HCT116 (cell line): ENCODE data around the gene BEND3. TPM values are rescaled to one million over a fixed set of nuclear protein-coding genes. Genes with fewer than 3 reads are reported as not detected.
"Not testable (repeated sequence)": the region's sequence is repeated elsewhere in the genome, so short reads cannot be mapped to it uniquely, and the experiment has no call there.

Experiments used
- ATAC-seq: fragments of 200-7000 bp; cut with Tn5 transposase; 2 replicates; pipeline ENCODE4 v1.9.1; 2020; ENCODE audit warnings: mild to moderate bottlenecking, moderate library complexity
- BruUV-seq: library from RNA; stranded (reverse); fragments of 400-500 nt; replicated peaks from 2 replicates; lab custom pipeline; 2021; lab: Mats Ljungman, UMichigan
- CTCF ChIA-PET: fragments of 300-600 bp; sonication (Branson Sonifier 250); formaldehyde crosslinking; loops from one replicate; lab custom pipeline; 2021; ENCODE audit warnings: antibody characterized with exemption; lab: Charles Lee
- POLR2A ChIA-PET: fragments of 300-600, 350-600 bp; sonication (Branson Sonifier 250); formaldehyde crosslinking; loops from one replicate; lab custom pipeline; 2021; ENCODE audit warnings: antibody characterized with exemption; lab: Charles Lee
- RAD21 ChIA-PET, 2 experiments: fragments of 300-600 bp; sonication (Branson Sonifier 250); formaldehyde crosslinking; loops; one replicate each; lab custom pipeline; 2023; ENCODE audit warnings: low total read pairs in 2 of 2; ENCODE audit not compliant: uncharacterized antibody in 2 of 2, unreplicated experiment in 2 of 2, low non-redundant PET in 1 of 2; lab: Charles Lee
- DNase-seq: peaks from one replicate; pipeline ENCODE4 v3.0.0-alpha.2; 2010; ENCODE audit warnings: low read depth, low spot score
- H2AFZ ChIP-seq: fragments of 200-600 bp; shearing (Covaris generic), sonication (generic); 2 replicates; pipeline ENCODE4 v1.6.1; 2017; ENCODE audit warnings: low read depth, mixed run types, mixed read lengths, antibody characterized with exemption, low read length; ENCODE audit not compliant: poor library complexity, severe bottlenecking
- H3K27ac ChIP-seq: 2 replicates; pipeline ENCODE4 v1.5.1; 2012; ENCODE audit warnings: low read depth, low read length
- H3K27me3 ChIP-seq: fragments of 200-600 bp; sonication (generic); 2 replicates; pipeline ENCODE4 v1.6.1; 2016; ENCODE audit warnings: mixed run types, low read length, mixed read lengths; ENCODE audit not compliant: insufficient read depth
- H3K36me3 ChIP-seq, 2 experiments: fragments of 200-500 bp in 1 of 2; fragments of 200-600 bp in 1 of 2; sonication (Bioruptor generic) in 1 of 2; sonication (generic) in 1 of 2; 2 replicates each; pipeline versions ENCODE4 v1.5.1 to v1.6.1; 2014 to 2016; ENCODE audit warnings: low read length in 2 of 2, inconsistent platforms in 1 of 2, mixed read lengths in 1 of 2, mixed run types in 1 of 2; ENCODE audit not compliant: insufficient read depth in 2 of 2, control insufficient read depth in 1 of 2
- H3K4me1 ChIP-seq, 2 experiments: fragments of 200-600 bp in 1 of 2; sonication (generic) in 1 of 2; 2 replicates each; pipeline versions ENCODE4 v1.5.1 to v1.6.1; 2012 to 2017; ENCODE audit warnings: low read length in 2 of 2, inconsistent platforms in 1 of 2, mild to moderate bottlenecking in 1 of 2, mixed read lengths in 1 of 2, mixed run types in 1 of 2, moderate library complexity in 1 of 2; ENCODE audit not compliant: insufficient read depth in 2 of 2, control insufficient read depth in 1 of 2
- H3K4me2 ChIP-seq: fragments of 200-600 bp; sonication (generic); 2 replicates; pipeline ENCODE4 v1.6.1; 2017; ENCODE audit warnings: mixed run types, low read length, mixed read lengths
- H3K4me3 ChIP-seq, 2 experiments: fragments of 200-600 bp in 1 of 2; sonication (generic) in 1 of 2; replicated peaks in 1 of 2; 2 replicates each; pipeline ENCODE4 v1.5.1; 2011 to 2016; ENCODE audit warnings: low read length in 2 of 2, control low read depth in 1 of 2, low read depth in 1 of 2, mild to moderate bottlenecking in 1 of 2, mixed read lengths in 1 of 2, mixed run types in 1 of 2
- H3K79me2 ChIP-seq: fragments of 200-600 bp; sonication (generic); 2 replicates; pipeline ENCODE4 v1.6.1; 2017; ENCODE audit warnings: mild to moderate bottlenecking, mixed run types, low read length, moderate library complexity, mixed read lengths; ENCODE audit not compliant: insufficient read depth
- H3K9ac ChIP-seq: fragments of 200-600 bp; sonication (generic); 2 replicates; pipeline ENCODE4 v1.6.1; 2016; ENCODE audit warnings: low read length, mixed read lengths
- H3K9me2 ChIP-seq: fragments of 200-600 bp; sonication (generic), shearing (Covaris generic); 2 replicates; pipeline ENCODE4 v1.6.1; 2017; ENCODE audit warnings: mixed run types, mild to moderate bottlenecking, moderate library complexity; ENCODE audit not compliant: insufficient read depth
- H3K9me3 ChIP-seq, 2 experiments: fragments of 200-500 bp in 1 of 2; fragments of 200-600 bp in 1 of 2; sonication (Bioruptor generic) in 1 of 2; sonication (generic) in 1 of 2; 2 replicates each; pipeline ENCODE4 v1.6.1; 2014 to 2017; ENCODE audit warnings: low read length in 2 of 2, mixed read lengths in 2 of 2, inconsistent platforms in 1 of 2, low read depth in 1 of 2, mild to moderate bottlenecking in 1 of 2, mixed run types in 1 of 2, moderate library complexity in 1 of 2; ENCODE audit not compliant: control insufficient read depth in 1 of 2, insufficient read depth in 1 of 2
- H4K20me1 ChIP-seq: fragments of 200-600 bp; sonication (generic), shearing (Covaris generic); 2 replicates; pipeline ENCODE4 v1.6.1; 2017; ENCODE audit warnings: mixed run types, mild to moderate bottlenecking, moderate library complexity; ENCODE audit not compliant: insufficient read depth
- EGR1 ChIP-seq: IDR thresholded peaks from 2 replicates; pipeline ENCODE4 v1.6.1; 2012; ENCODE audit warnings: low read depth
- POLR2AphosphoS5 ChIP-seq: IDR thresholded peaks from 2 replicates; pipeline ENCODE4 v1.6.1; 2011; ENCODE audit warnings: mild to moderate bottlenecking, low read depth, low read length, moderate library complexity
- SRF ChIP-seq: IDR thresholded peaks from 2 replicates; pipeline ENCODE4 v1.6.1; 2012; ENCODE audit warnings: low read depth
- YY1 ChIP-seq: IDR thresholded peaks from 2 replicates; pipeline ENCODE4 v1.6.1; 2011; ENCODE audit warnings: low read length, low read depth, moderate library complexity, mild to moderate bottlenecking; ENCODE audit not compliant: insufficient replicate concordance; ENCODE audit errors: extremely low read depth
- ZFX ChIP-seq: fragments of 450-650 bp; IDR thresholded peaks from 2 replicates; pipeline ENCODE4 v1.6.1; 2017
- intact Hi-C: fragments of 100-400 bp; cut with micrococcal nuclease; formaldehyde crosslinking; loops from 2 replicates; pipeline ENCODE4 v1.10.0; 2022
- total RNA-seq: library from RNA; stranded (reverse); gene quantifications from one replicate; pipeline ENCODE4 v1.2.1, GENCODE V29; 2021; ENCODE audit not compliant: unreplicated experiment
- TF ChIP-seq, protein P1 (sequence below): IDR thresholded peaks from 2 replicates; pipeline ENCODE4 v1.6.1; 2012
- TF ChIP-seq, protein P2 (sequence below): IDR thresholded peaks from 2 replicates; pipeline ENCODE4 v1.6.1; 2011; ENCODE audit warnings: mild to moderate bottlenecking, low read length, moderate library complexity; ENCODE audit not compliant: insufficient replicate concordance; ENCODE audit errors: extremely low read depth
- TF ChIP-seq, protein P3 (sequence below): IDR thresholded peaks from 2 replicates; pipeline ENCODE4 v1.6.1; 2012; ENCODE audit warnings: low read depth

The BEND3 gene
- total RNA-seq, 1 experiment from 2014 or later = 6.3 TPM

DNA sequence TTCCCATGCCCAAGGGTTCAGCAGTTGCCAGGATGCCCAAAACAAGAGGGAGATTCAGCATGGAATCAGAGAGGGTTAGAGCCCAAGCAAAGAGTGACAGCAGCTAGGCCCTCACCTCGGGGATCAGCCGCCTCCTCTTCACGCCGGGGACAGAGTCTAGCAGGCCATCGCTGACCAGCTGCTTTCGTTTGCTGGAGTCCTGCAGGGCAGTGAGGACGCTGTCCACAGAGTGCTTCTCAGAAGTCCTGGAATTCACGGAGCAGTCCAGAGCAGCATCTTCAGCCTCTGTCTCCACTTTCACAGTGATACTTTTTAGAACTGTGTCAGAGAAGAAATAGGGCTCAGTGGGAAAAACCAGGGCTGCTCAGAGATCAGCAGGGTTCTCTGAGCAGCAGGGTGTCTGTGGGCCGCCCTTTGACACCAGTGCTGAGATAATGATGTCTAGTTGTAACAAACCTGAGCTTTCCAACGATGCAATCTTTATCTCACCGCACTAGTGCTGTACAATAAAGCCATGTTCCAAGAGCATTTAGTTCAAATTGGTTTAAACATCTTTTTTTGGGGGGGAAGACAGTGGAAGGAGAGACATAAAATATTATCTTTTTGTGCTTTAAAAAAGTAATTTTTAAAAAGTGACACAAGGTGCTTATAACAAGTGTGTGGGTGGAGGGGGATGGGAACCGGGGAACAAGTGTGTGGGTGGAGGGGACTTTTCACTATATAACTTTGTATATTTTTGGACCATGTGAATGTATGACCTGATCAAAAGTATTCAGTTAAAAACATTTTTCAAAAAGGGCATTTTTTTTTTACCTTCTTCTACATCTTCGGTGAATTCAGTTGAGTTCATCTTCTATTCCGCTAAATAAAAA is 16.6 kb downstream of the BEND3 start:
- Histone ChIP-seq H3K79me2 (no peaks in the 10 kb centered on the region), H3K4me1 (peaks cover 0 to 3% of the 10 kb centered on the region in 2 experiments; a peak in 1 of 4 replicates), H3K9ac (no peak overlapping the region), H3K4me2 (no peak overlapping the region), H2AFZ (no peak overlapping the region), H4K20me1 (no peaks in the 10 kb centered on the region), H3K36me3 (no peaks in the 10 kb centered on the region), H3K4me3 (no peak overlapping the region), H3K9me3 (no peaks in the 10 kb centered on the region), H3K9me2 (no peaks in the 10 kb centered on the region), H3K27me3 (no peaks in the 10 kb centered on the region), H3K27ac (no peak overlapping the region)
- DNase-seq (no peak), ATAC-seq (no peak)
- CTCF ChIA-PET = interaction anchor here (1.4 kb wide), 1 partner anchor 15 kb away, joined by 5 read pairs; no protein-coding TSS in a partner anchor
- intact Hi-C loops = no loop called here
- TF ChIP-seq, protein P1, sequence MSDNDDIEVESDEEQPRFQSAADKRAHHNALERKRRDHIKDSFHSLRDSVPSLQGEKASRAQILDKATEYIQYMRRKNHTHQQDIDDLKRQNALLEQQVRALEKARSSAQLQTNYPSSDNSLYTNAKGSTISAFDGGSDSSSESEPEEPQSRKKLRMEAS = no peak
- no peak for TF ChIP-seq EGR1
- no peak for TF ChIP-seq ZFX
- no peak for TF ChIP-seq SRF
- TF ChIP-seq, protein P2, sequence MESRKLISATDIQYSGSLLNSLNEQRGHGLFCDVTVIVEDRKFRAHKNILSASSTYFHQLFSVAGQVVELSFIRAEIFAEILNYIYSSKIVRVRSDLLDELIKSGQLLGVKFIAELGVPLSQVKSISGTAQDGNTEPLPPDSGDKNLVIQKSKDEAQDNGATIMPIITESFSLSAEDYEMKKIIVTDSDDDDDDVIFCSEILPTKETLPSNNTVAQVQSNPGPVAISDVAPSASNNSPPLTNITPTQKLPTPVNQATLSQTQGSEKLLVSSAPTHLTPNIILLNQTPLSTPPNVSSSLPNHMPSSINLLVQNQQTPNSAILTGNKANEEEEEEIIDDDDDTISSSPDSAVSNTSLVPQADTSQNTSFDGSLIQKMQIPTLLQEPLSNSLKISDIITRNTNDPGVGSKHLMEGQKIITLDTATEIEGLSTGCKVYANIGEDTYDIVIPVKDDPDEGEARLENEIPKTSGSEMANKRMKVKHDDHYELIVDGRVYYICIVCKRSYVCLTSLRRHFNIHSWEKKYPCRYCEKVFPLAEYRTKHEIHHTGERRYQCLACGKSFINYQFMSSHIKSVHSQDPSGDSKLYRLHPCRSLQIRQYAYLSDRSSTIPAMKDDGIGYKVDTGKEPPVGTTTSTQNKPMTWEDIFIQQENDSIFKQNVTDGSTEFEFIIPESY = no peak
- TF ChIP-seq, protein P3, sequence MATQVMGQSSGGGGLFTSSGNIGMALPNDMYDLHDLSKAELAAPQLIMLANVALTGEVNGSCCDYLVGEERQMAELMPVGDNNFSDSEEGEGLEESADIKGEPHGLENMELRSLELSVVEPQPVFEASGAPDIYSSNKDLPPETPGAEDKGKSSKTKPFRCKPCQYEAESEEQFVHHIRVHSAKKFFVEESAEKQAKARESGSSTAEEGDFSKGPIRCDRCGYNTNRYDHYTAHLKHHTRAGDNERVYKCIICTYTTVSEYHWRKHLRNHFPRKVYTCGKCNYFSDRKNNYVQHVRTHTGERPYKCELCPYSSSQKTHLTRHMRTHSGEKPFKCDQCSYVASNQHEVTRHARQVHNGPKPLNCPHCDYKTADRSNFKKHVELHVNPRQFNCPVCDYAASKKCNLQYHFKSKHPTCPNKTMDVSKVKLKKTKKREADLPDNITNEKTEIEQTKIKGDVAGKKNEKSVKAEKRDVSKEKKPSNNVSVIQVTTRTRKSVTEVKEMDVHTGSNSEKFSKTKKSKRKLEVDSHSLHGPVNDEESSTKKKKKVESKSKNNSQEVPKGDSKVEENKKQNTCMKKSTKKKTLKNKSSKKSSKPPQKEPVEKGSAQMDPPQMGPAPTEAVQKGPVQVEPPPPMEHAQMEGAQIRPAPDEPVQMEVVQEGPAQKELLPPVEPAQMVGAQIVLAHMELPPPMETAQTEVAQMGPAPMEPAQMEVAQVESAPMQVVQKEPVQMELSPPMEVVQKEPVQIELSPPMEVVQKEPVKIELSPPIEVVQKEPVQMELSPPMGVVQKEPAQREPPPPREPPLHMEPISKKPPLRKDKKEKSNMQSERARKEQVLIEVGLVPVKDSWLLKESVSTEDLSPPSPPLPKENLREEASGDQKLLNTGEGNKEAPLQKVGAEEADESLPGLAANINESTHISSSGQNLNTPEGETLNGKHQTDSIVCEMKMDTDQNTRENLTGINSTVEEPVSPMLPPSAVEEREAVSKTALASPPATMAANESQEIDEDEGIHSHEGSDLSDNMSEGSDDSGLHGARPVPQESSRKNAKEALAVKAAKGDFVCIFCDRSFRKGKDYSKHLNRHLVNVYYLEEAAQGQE = no peak
- TF ChIP-seq POLR2AphosphoS5 = no peak
- TF ChIP-seq YY1 = no peak
- BruUV-seq = no TSS peak
- RAD21 ChIA-PET = no interaction called here
- POLR2A ChIA-PET = no interaction called here

DNA sequence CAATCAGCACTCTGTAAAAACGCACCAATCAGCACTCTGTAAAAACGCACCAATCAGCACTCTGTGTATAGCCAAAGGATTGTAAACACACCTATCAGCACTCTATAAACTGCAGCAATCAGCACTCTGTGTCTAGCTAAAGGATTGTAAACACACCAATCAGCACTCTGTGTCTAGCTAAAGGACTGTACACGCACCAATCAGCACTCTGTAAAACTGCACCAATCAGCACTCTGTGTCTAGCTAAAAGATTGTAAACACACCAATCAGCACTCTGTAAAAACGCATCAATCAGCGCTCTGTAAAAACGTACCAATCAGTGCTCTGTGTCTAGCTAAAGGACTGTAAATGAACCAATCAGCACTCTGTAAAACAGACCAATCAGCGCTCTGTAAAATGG is 30.9 kb downstream of the BEND3 start:
- POLR2A ChIA-PET, H3K36me3 ChIP-seq, H3K4me1 ChIP-seq, H4K20me1 ChIP-seq, CTCF ChIA-PET, H3K4me2 ChIP-seq, H3K4me3 ChIP-seq, H3K9me2 ChIP-seq, H3K79me2 ChIP-seq, H3K9ac ChIP-seq, H3K9me3 ChIP-seq, H2AFZ ChIP-seq, H3K27me3 ChIP-seq, intact Hi-C loops, DNase-seq, BruUV-seq, H3K27ac ChIP-seq, RAD21 ChIA-PET: not testable (repeated sequence)
- ATAC-seq = 0 out of 2 replicates have a peak, but pooled peaks have one; percentile 30
